ENCODE measurements around the gene CXCL14.
A peak's percentile ranks its signal among the peaks of the same experiment; 100 is the strongest.

Gene CXCL14

GRCh38 chr5:135560858-135561257 is 17.9 kb downstream of the CXCL14 start:
- DNase-seq (ENCODE audit: low read depth in 1 of 2, low spot score in 1 of 2): peak; percentile 85 to 87
- in situ Hi-C loops (cut with HindIII; ENCODE audit: low pct_unique_long_range_greater_than_20kb, low sequenced_read_pairs): loop anchor here (25.0 kb wide), 1 partner anchor 276 kb away; the partner anchor contains the start of gene SLC25A48
- TF ChIP-seq JUND (IDR thresholded peaks at IDR 0.05; ENCODE audit: low read depth): no peak

GRCh38 chr5:135559354-135559753 is 19.4 kb downstream of the CXCL14 start:
- TF ChIP-seq JUND (IDR thresholded peaks at IDR 0.05; ENCODE audit: low read depth): no peak
- in situ Hi-C loops (cut with HindIII; ENCODE audit: low pct_unique_long_range_greater_than_20kb, low sequenced_read_pairs): loop anchor here (25.0 kb wide), 1 partner anchor 278 kb away; the partner anchor contains the start of gene SLC25A48
- peak in 1 of 2 experiments; percentile 71 for DNase-seq (ENCODE audit: low read depth in 1 of 2, low spot score in 1 of 2)

GRCh38 chr5:135557076-135557838 is 21.5 kb downstream of the CXCL14 start:
- in situ Hi-C loops (cut with HindIII; ENCODE audit: low pct_unique_long_range_greater_than_20kb, low sequenced_read_pairs): loop anchor here (25.0 kb wide), 1 partner anchor 280 kb away; the partner anchor contains the start of gene SLC25A48
- DNase-seq (ENCODE audit: low read depth in 1 of 2, low spot score in 1 of 2): no peak
- no peak for TF ChIP-seq JUND (IDR thresholded peaks at IDR 0.05; ENCODE audit: low read depth)

- in situ Hi-C loops (cut with HindIII; ENCODE audit: low pct_unique_long_range_greater_than_20kb, low sequenced_read_pairs): loop anchor here (25.0 kb wide), 1 partner anchor 281 kb away; the partner anchor contains the start of gene SLC25A48
- TF ChIP-seq JUND (IDR thresholded peaks at IDR 0.05; ENCODE audit: low read depth): no peak
- DNase-seq (ENCODE audit: low read depth in 1 of 2, low spot score in 1 of 2): no peak
These were observed 22.2 kb downstream of the CXCL14 start for GRCh38 chr5:135556620-135557019.

GRCh38 chr5:135555530-135555929 is 23.3 kb downstream of the CXCL14 start:
- TF ChIP-seq JUND (IDR thresholded peaks at IDR 0.05; ENCODE audit: low read depth): no peak
- DNase-seq (ENCODE audit: low read depth in 1 of 2, low spot score in 1 of 2): no peak
- in situ Hi-C loops (cut with HindIII; ENCODE audit: low pct_unique_long_range_greater_than_20kb, low sequenced_read_pairs): loop anchor here (25.0 kb wide), 1 partner anchor 282 kb away; the partner anchor contains the start of gene SLC25A48

- in situ Hi-C loops (cut with HindIII; ENCODE audit: low pct_unique_long_range_greater_than_20kb, low sequenced_read_pairs): loop anchor here (25.0 kb wide), 1 partner anchor 283 kb away; the partner anchor contains the start of gene SLC25A48
These were observed 24.9 kb downstream of the CXCL14 start for GRCh38 chr5:135553688-135554462.

GRCh38 chr5:135551593-135552447 is 27.0 kb downstream of the CXCL14 start:
- no peak for TF ChIP-seq JUND (IDR thresholded peaks at IDR 0.05; ENCODE audit: low read depth)
- DNase-seq (ENCODE audit: low read depth in 1 of 2, low spot score in 1 of 2): peak; percentile 68 to 80
- in situ Hi-C loops (cut with HindIII; ENCODE audit: low pct_unique_long_range_greater_than_20kb, low sequenced_read_pairs): loop anchor here (25.0 kb wide), 1 partner anchor 285 kb away; the partner anchor contains the start of gene SLC25A48

More at GRCh38 chr5:135553688-135554462, 24.9 kb downstream of the CXCL14 start:
- peak; percentile 70 to 81 for DNase-seq (ENCODE audit: low read depth in 1 of 2, low spot score in 1 of 2)
- TF ChIP-seq JUND (IDR thresholded peaks at IDR 0.05; ENCODE audit: low read depth): no peak

GRCh38 chr5:135549413-135549812 is 29.4 kb downstream of the CXCL14 start:
- TF ChIP-seq JUND (IDR thresholded peaks at IDR 0.05; ENCODE audit: low read depth): no peak
- no peak for DNase-seq (ENCODE audit: low read depth in 1 of 2, low spot score in 1 of 2)
- in situ Hi-C loops (cut with HindIII; ENCODE audit: low pct_unique_long_range_greater_than_20kb, low sequenced_read_pairs): no loop called here

- no peak for TF ChIP-seq JUND (IDR thresholded peaks at IDR 0.05; ENCODE audit: low read depth)
- no peak for DNase-seq (ENCODE audit: low read depth in 1 of 2, low spot score in 1 of 2)
- in situ Hi-C loops (cut with HindIII; ENCODE audit: low pct_unique_long_range_greater_than_20kb, low sequenced_read_pairs): no loop called here
These were observed 31.1 kb downstream of the CXCL14 start for GRCh38 chr5:135547590-135548254.

- no peak for DNase-seq (ENCODE audit: low read depth in 1 of 2, low spot score in 1 of 2)
- TF ChIP-seq JUND (IDR thresholded peaks at IDR 0.05; ENCODE audit: low read depth): no peak
- in situ Hi-C loops (cut with HindIII; ENCODE audit: low pct_unique_long_range_greater_than_20kb, low sequenced_read_pairs): no loop called here
These were observed 31.9 kb downstream of the CXCL14 start for GRCh38 chr5:135546912-135547311.

GRCh38 chr5:135546101-135546500 is 32.7 kb downstream of the CXCL14 start:
- TF ChIP-seq JUND (IDR thresholded peaks at IDR 0.05; ENCODE audit: low read depth): no peak
- in situ Hi-C loops (cut with HindIII; ENCODE audit: low pct_unique_long_range_greater_than_20kb, low sequenced_read_pairs): no loop called here
- no peak for DNase-seq (ENCODE audit: low read depth in 1 of 2, low spot score in 1 of 2)

Measured in T47D (cell line).